H1 (cell line): Measurements from ENCODE around the gene WWC2. TPM values are rescaled to one million over a fixed set of nuclear protein-coding genes. Genes with fewer than 3 reads are reported as not detected.

Experiments
- CTCF ChIA-PET: fragments of 300-600 bp; sonication (Branson Sonifier 250); formaldehyde crosslinking; loops from one replicate; lab custom pipeline; 2021; ENCODE audit not compliant: partially characterized antibody; lab: Charles Lee
- POLR2A ChIA-PET: fragments of 300-600 bp; sonication (Branson Sonifier 250); formaldehyde crosslinking; loops from one replicate; lab custom pipeline; 2021; ENCODE audit warnings: inconsistent platforms; ENCODE audit not compliant: partially characterized antibody; lab: Charles Lee
- DNase-seq, 2 experiments: peaks; one replicate each; pipeline versions ENCODE4 v3.0.0 to v3.0.0-alpha.2; 2010 to 2022; ENCODE audit warnings: low spot score in 2 of 2, low read depth in 1 of 2, mixed read lengths in 1 of 2
- FAIRE-seq: peaks from 2 replicates; lab custom pipeline; 2011; peaks lifted over from hg19 to GRCh38; lab: Jason Lieb, UNC
- H2AFZ ChIP-seq: 2 replicates; pipeline ENCODE4 v1.8.1; 2012; ENCODE audit warnings: low read length, inconsistent platforms
- H2AK5ac ChIP-seq: 2 replicates; pipeline ENCODE4 v1.6.1; 2013; ENCODE audit warnings: low read depth, low read length
- H2BK120ac ChIP-seq: replicated peaks from 2 replicates; pipeline ENCODE3; 2013; ENCODE audit warnings: low read depth, low read length, inconsistent platforms
- H2BK12ac ChIP-seq: 2 replicates; pipeline ENCODE4 v1.6.1; 2013; ENCODE audit warnings: low read depth, low read length
- H2BK15ac ChIP-seq: 2 replicates; pipeline ENCODE4 v1.6.1; 2013; ENCODE audit warnings: low read length
- H2BK20ac ChIP-seq: 2 replicates; pipeline ENCODE4 v1.6.1; 2013; ENCODE audit warnings: low read length
- H2BK5ac ChIP-seq: 2 replicates; pipeline ENCODE4 v1.6.1; 2013; ENCODE audit warnings: low read depth, low read length
- H3K14ac ChIP-seq: 2 replicates; pipeline ENCODE4 v1.6.1; 2013; ENCODE audit warnings: inconsistent platforms; ENCODE audit not compliant: insufficient read length
- H3K18ac ChIP-seq: 2 replicates; pipeline ENCODE4 v1.6.1; 2013; ENCODE audit warnings: low read length; ENCODE audit errors: extremely low read depth
- H3K23ac ChIP-seq: 2 replicates; pipeline ENCODE4 v1.6.1; 2013; ENCODE audit warnings: inconsistent platforms; ENCODE audit not compliant: insufficient read length
- H3K23me2 ChIP-seq: 2 replicates; pipeline ENCODE4 v1.6.1; 2013; ENCODE audit warnings: low read depth, low read length
- H3K27ac ChIP-seq: 2 replicates; pipeline ENCODE4 v1.6.1; 2011; ENCODE audit warnings: low read depth, low read length, inconsistent platforms
- H3K27me3 ChIP-seq, 4 experiments: replicated peaks in 1 of 4; 1 replicate in 1 of 4; 2 replicates in 3 of 4; pipeline versions ENCODE4 v1.6.1 to v1.8.1; 2011 to 2013; ENCODE audit warnings: low read length in 3 of 4, mild to moderate bottlenecking in 3 of 4, inconsistent platforms in 2 of 4, mixed read lengths in 2 of 4, moderate library complexity in 1 of 4; ENCODE audit not compliant: control insufficient read depth in 3 of 4, insufficient read depth in 3 of 4; ENCODE audit errors: extremely low read depth in 1 of 4
- H3K36me3 ChIP-seq, 4 experiments: 2 replicates each; pipeline versions ENCODE4 v1.6.1 to v1.8.1; 2011 to 2013; ENCODE audit warnings: mild to moderate bottlenecking in 4 of 4, low read length in 3 of 4, moderate library complexity in 2 of 4, control low read depth in 1 of 4, inconsistent platforms in 1 of 4; ENCODE audit not compliant: insufficient read depth in 4 of 4, control insufficient read depth in 2 of 4
- H3K4ac ChIP-seq: replicated peaks from 2 replicates; pipeline ENCODE3; 2013; ENCODE audit warnings: low read length, low read depth, mixed read lengths, inconsistent platforms; ENCODE audit not compliant: insufficient read length
- H3K4me1 ChIP-seq, 4 experiments: replicated peaks in 1 of 4; 1 replicate in 1 of 4; 2 replicates in 3 of 4; pipeline versions ENCODE4 v1.6.1 to v1.8.1; 2011 to 2013; ENCODE audit warnings: low read length in 3 of 4, inconsistent platforms in 2 of 4, mixed read lengths in 1 of 4; ENCODE audit not compliant: insufficient read depth in 4 of 4, control insufficient read depth in 3 of 4
- H3K4me2 ChIP-seq, 2 experiments: 2 replicates each; pipeline versions ENCODE4 v1.6.1 to v1.8.1; 2011 to 2013; ENCODE audit warnings: low read depth in 2 of 2, low read length in 2 of 2, control low read depth in 1 of 2, inconsistent platforms in 1 of 2, mild to moderate bottlenecking in 1 of 2; ENCODE audit not compliant: insufficient read depth in 1 of 2
- H3K4me3 ChIP-seq, 4 experiments: fragments of 200-600, 300-600 bp in 1 of 4; sonication (generic), shearing (Covaris generic), sonication (Bioruptor Twin) in 1 of 4; 2 replicates each; pipeline versions ENCODE4 v1.5.1 to v1.8.1; 2011 to 2016; ENCODE audit warnings: low read length in 4 of 4, low read depth in 3 of 4, control low read depth in 2 of 4, inconsistent platforms in 2 of 4, mild to moderate bottlenecking in 2 of 4, mixed read lengths in 1 of 4, moderate library complexity in 1 of 4; ENCODE audit not compliant: insufficient read depth in 2 of 4; ENCODE audit errors: extremely low read depth in 1 of 4
- H3K56ac ChIP-seq: replicated peaks from 2 replicates; pipeline ENCODE3; 2013; ENCODE audit warnings: low read depth, mild to moderate bottlenecking, mixed read lengths, low read length, inconsistent platforms; ENCODE audit not compliant: insufficient read length
- H3K79me1 ChIP-seq: 2 replicates; pipeline ENCODE4 v1.6.1; 2013; ENCODE audit warnings: low read depth, low read length, control low read depth
- H3K79me2 ChIP-seq, 2 experiments: 2 replicates each; pipeline versions ENCODE4 v1.6.1 to v1.8.1; 2012 to 2013; ENCODE audit warnings: low read length in 2 of 2, mild to moderate bottlenecking in 2 of 2, inconsistent platforms in 1 of 2; ENCODE audit not compliant: insufficient read depth in 2 of 2, control insufficient read depth in 1 of 2
- H3K9ac ChIP-seq, 4 experiments: replicated peaks in 1 of 4; 1 replicate in 1 of 4; 2 replicates in 3 of 4; pipeline versions ENCODE4 v1.6.1 to v1.8.1; 2011 to 2013; ENCODE audit warnings: low read depth in 3 of 4, low read length in 3 of 4, control low read depth in 2 of 4, mild to moderate bottlenecking in 2 of 4, moderate library complexity in 2 of 4, inconsistent platforms in 1 of 4; ENCODE audit errors: extremely low read depth in 1 of 4
- H3K9me3 ChIP-seq, 2 experiments: 2 replicates each; pipeline versions ENCODE4 v1.6.1 to v1.8.1; 2012 to 2013; ENCODE audit warnings: mild to moderate bottlenecking in 2 of 2, moderate library complexity in 2 of 2, control low read depth in 1 of 2, inconsistent platforms in 1 of 2, low read depth in 1 of 2, low read length in 1 of 2, mixed read lengths in 1 of 2; ENCODE audit not compliant: insufficient read depth in 2 of 2
- H4K20me1 ChIP-seq, 2 experiments: replicated peaks in 1 of 2; 2 replicates each; pipeline versions ENCODE3 to v1.8.1; 2011 to 2013; ENCODE audit warnings: inconsistent platforms in 2 of 2, low read length in 2 of 2, mild to moderate bottlenecking in 1 of 2; ENCODE audit not compliant: insufficient read depth in 2 of 2, control insufficient read depth in 1 of 2
- H4K5ac ChIP-seq: 2 replicates; pipeline ENCODE4 v1.6.1; 2013; ENCODE audit warnings: low read length, low read depth, mixed read lengths, inconsistent platforms; ENCODE audit not compliant: insufficient read length
- H4K8ac ChIP-seq: 2 replicates; pipeline ENCODE4 v1.8.0; 2013; ENCODE audit warnings: mild to moderate bottlenecking, moderate library complexity, low read length, inconsistent platforms; ENCODE audit not compliant: insufficient read depth; ENCODE audit errors: extremely low read depth
- H4K91ac ChIP-seq: replicated peaks from 2 replicates; pipeline ENCODE3; 2013; ENCODE audit warnings: low read length, mixed read lengths, inconsistent platforms; ENCODE audit not compliant: insufficient read length
- ATF3 ChIP-seq: IDR thresholded peaks from 2 replicates; pipeline ENCODE4 v1.6.1; 2011; ENCODE audit warnings: low read depth, mild to moderate bottlenecking, low read length; ENCODE audit not compliant: insufficient read depth
- BCL11A ChIP-seq, 2 experiments: IDR thresholded peaks; one replicate each; pipeline ENCODE4 v1.6.1; 2011; ENCODE audit warnings: low read depth in 2 of 2, low read length in 2 of 2, mild to moderate bottlenecking in 2 of 2
- KDM1A ChIP-seq: fragments of 200-600, 300-600 bp; sonication (generic); IDR thresholded peaks from 2 replicates; pipeline ENCODE4 v1.7.1; 2016; ENCODE audit warnings: mild to moderate bottlenecking, low read length, borderline replicate concordance
- POLR2AphosphoS5 ChIP-seq: IDR thresholded peaks from 2 replicates; pipeline ENCODE4 v1.6.1; 2011; ENCODE audit warnings: low read depth, low read length
- RAD21 ChIP-seq, 2 experiments: IDR thresholded peaks in 1 of 2; conservative IDR thresholded peaks in 1 of 2; 2 replicates each; pipeline ENCODE4 v1.6.1; 2011; ENCODE audit warnings: low read depth in 2 of 2, low read length in 2 of 2, improper control_type of control experiment in 1 of 2, inconsistent platforms in 1 of 2, mild to moderate bottlenecking in 1 of 2, moderate library complexity in 1 of 2
- WGBS, 2 experiments: shearing (Covaris generic) in 1 of 2; methylation state at CpG; one replicate each; pipeline versions ENCODE4 v1.1.6 to v1.1.7; 2013 to 2015; ENCODE audit warnings: low lambda C conversion rate in 2 of 2, mixed read lengths in 2 of 2, inconsistent platforms in 1 of 2, low coverage in 1 of 2, missing lambda C conversion rate in 1 of 2; ENCODE audit not compliant: insufficient replicate concordance in 2 of 2, insufficient coverage in 1 of 2, insufficient read length in 1 of 2; ENCODE audit errors: extremely low coverage in 1 of 2, missing lambda C conversion rate in 1 of 2; 5-methylcytosine and 5-hydroxymethylcytosine counted together
- polyA plus RNA-seq, 7 experiments: library from polyadenylated mRNA; depleted of rRNA in 3 of 7; stranded (reverse) in 5 of 7; unstranded in 2 of 7; fragments of >200 nt in 5 of 7; fragments of 200-250 nt in 2 of 7; gene quantifications; 1 replicate in 5 of 7; 2 replicates in 1 of 7; 4 replicates in 1 of 7; pipeline versions ENCODE4 v1.2.1 to v1.2.3, GENCODE V29; 2011 to 2013; ENCODE audit warnings: missing spikeins in 2 of 7, mixed read lengths in 2 of 7
- total RNA-seq: library from RNA; stranded (reverse); fragmentation: NEBNext Ultra II Directional; extraction: Animal tissue kit (Norgen Biotek cat#: 25700); gene quantifications from 2 replicates; pipeline ENCODE4 v1.2.1, GENCODE V29; 2021

Gene WWC2
- total and polyA plus RNA-seq, 2 of the 8 experiments (the other 6 are each of a cell fraction or from before 2014, with no cell fraction given): 17.6 to 135 TPM

DNA sequence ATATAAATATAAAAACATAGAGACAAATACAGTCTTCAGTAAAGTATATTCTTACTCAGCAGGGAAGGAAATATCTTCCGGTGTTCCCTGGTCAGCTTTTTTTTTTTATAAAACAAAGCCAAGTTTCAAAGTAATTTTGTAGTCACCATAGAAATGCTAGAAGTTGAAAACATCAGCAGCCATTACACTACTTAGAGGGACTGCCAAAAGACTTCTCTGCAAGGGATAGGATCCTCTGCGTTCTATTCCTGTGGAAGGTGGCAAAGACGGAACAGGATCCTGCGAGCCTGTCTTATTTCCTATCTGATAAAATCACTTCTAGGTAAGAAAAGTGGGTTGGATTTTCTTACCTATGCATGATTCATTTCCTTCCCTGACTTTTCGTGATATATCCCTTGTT is 201.6 kb downstream of the WWC2 start:
- ChIA-PET CTCF (interaction anchor here (0.5 to 1.3 kb wide), 5 partner anchors 39 to 362 kb away, joined by 3 read pairs; no protein-coding TSS in a partner anchor), POLR2A (interaction anchor here (0.6 kb wide), 1 partner anchor 344 kb away, joined by 3 read pairs; no protein-coding TSS in a partner anchor)
- H3K9ac ChIP-seq: no peak overlapping the region
- H2AFZ ChIP-seq: no peak overlapping the region
- H3K9me3 ChIP-seq: no peaks in the 10 kb centered on the region
- H3K23me2 ChIP-seq: no peaks in the 10 kb centered on the region
- H2BK15ac ChIP-seq: no peak overlapping the region
- no peak overlapping the region for H2BK120ac ChIP-seq
- H4K8ac ChIP-seq: no peak overlapping the region
- no peaks in the 10 kb centered on the region for H3K27me3 ChIP-seq
- TF ChIP-seq BCL11A (IDR thresholded peaks at IDR 0.05; ENCODE audit: low read depth in 2 of 2, low read length in 2 of 2): no peak
- TF ChIP-seq POLR2AphosphoS5: no peak
- no peak for TF ChIP-seq KDM1A
- TF ChIP-seq RAD21 (IDR thresholded peaks at IDR 0.05 in 1 of 2, conservative IDR thresholded peaks at IDR 0.05 in 1 of 2; ENCODE audit: low read depth in 2 of 2, low read length in 2 of 2): no peak
- no peak for TF ChIP-seq ATF3
- H3K23ac ChIP-seq: no peak overlapping the region
- no peak overlapping the region for H2BK20ac ChIP-seq
- no peaks in the 10 kb centered on the region for H4K20me1 ChIP-seq
- H3K27ac ChIP-seq: no peak overlapping the region
- no peak overlapping the region for H2AK5ac ChIP-seq
- DNase-seq: no peak
- FAIRE-seq: no peak
- H4K5ac ChIP-seq: no peak overlapping the region
- H2BK5ac ChIP-seq: no peak overlapping the region
- H3K14ac ChIP-seq: no peak overlapping the region
- H3K4me3 ChIP-seq: no peak overlapping the region
- no peaks in the 10 kb centered on the region for H3K4me1 ChIP-seq
- no peak overlapping the region for H4K91ac ChIP-seq
- H3K18ac ChIP-seq: no peak overlapping the region
- H2BK12ac ChIP-seq: no peak overlapping the region
- H3K79me1 ChIP-seq: no peaks in the 10 kb centered on the region
- no peaks in the 10 kb centered on the region for H3K79me2 ChIP-seq
- no peak overlapping the region for H3K4me2 ChIP-seq
- 79% methylated on average over 5 of the region's 5 CpGs; no CpG with 5 or more reads in 1 of the 2 experiments for WGBS, 2 experiments
- no peak overlapping the region for H3K56ac ChIP-seq
- H3K4ac ChIP-seq: no peak overlapping the region
- peaks cover 0 to 30% (median 18%) of the 10 kb centered on the region in 4 experiments; a peak in 6 of 8 replicates for H3K36me3 ChIP-seq
